ENCODE measurements around the gene EDRF1.

DNA sequence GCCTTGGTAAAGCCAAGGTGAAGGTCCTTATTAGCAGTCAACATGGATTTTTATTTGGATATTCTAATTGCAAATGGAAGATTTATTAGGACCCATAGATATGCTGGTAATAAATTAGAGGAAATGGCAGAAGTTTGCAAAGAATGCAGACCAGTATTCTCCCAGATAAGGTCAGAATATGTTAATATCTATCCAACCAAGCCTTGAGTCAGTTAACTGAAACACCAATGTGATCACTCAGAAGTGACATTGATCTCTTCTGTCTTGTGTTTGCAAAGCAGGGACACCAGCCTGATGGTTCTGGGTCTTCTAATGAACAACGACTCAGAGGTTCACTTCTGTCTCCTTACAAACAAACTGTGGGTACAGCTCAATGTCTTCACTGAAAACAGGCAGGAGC is 82.1 kb downstream of the EDRF1 start:
- TF ChIP-seq GLIS3 (CRISPR knock-in tag; IDR thresholded peaks at IDR 0.05) (no peak), PPARA (CRISPR knock-in tag; IDR thresholded peaks at IDR 0.05; ENCODE audit: borderline replicate concordance) (no peak), ZNF565 (CRISPR knock-in tag; conservative IDR thresholded peaks at IDR 0.05; ENCODE audit: low read depth) (no peak)
- TF ChIP-seq, protein P1, sequence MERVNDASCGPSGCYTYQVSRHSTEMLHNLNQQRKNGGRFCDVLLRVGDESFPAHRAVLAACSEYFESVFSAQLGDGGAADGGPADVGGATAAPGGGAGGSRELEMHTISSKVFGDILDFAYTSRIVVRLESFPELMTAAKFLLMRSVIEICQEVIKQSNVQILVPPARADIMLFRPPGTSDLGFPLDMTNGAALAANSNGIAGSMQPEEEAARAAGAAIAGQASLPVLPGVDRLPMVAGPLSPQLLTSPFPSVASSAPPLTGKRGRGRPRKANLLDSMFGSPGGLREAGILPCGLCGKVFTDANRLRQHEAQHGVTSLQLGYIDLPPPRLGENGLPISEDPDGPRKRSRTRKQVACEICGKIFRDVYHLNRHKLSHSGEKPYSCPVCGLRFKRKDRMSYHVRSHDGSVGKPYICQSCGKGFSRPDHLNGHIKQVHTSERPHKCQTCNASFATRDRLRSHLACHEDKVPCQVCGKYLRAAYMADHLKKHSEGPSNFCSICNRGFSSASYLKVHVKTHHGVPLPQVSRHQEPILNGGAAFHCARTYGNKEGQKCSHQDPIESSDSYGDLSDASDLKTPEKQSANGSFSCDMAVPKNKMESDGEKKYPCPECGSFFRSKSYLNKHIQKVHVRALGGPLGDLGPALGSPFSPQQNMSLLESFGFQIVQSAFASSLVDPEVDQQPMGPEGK (CRISPR knock-in tag; IDR thresholded peaks at IDR 0.05; ENCODE audit: borderline replicate concordance), result no peak
